Left hindlimb (tissue), 1 donor: Measurements from ENCODE around the gene SCAPER.
"Not testable (repeated sequence)": the region's sequence is repeated elsewhere in the genome, so short reads cannot be mapped to it uniquely, and the experiment has no call there.

Experiments used
- DNase-seq: peaks from one replicate; pipeline ENCODE4 v3.0.0-alpha.2; 2018

The SCAPER gene

DNA sequence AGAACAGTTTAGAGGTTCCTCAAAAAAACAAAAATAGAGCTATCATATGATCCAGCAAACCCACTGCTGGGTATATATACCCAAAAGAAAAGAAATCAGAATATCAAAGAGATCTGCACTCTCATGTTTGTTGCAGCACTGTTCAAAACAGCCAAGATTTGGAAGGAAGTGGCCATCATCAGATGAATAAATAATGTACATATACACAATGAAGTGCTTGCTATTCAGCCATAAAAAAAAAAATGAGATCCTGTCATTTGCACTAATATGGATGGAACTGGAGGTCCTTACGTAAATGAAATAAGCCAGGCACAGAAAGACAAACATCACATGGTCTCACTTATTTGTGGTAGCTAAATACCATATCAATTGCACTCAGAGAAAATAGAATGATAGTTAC, 58.4 kb downstream of the SCAPER start:
- DNase-seq = no peak

DNA sequence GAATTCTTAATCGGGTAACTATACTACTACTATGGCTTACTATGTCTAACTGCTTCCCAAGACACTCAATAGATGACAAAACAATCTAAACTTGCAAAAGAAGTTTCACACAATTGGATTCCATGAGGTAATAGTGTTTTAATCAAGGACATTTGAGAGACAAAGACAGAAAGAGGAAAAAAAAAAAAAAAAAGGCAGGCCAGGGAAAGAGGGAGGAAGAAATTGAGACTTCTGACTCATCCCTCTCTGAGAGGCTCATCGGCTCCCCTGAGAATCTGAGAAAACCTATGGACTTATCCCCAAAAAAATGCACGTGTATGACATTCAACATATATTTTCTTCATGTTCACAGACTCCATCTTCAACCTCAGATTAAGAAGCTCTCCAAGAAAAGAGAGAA, 61.0 kb downstream of the SCAPER start:
- no peak for DNase-seq

DNA sequence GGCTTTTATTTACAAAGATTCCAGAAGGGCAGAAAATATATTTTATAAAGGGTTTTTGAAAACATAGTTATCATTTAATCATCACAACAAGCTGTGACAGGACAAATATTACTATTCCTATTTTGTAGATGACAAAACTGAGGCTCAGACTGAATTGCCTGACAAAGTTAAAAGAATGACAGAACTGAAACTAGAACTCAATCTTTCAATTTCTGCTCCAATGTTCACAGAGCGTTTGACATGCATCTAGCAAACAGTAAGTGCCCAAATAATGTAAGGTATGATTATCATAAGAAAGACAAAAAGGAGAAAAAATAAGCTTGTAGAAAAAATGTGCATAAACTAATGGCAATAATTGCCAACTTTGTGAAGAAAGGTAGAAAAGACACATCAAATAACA, 61.9 kb downstream of the SCAPER start:
- DNase-seq = no peak

GRCh38 chr15:76840830-76841460, 64.2 kb downstream of the SCAPER start:
- no peak for DNase-seq

DNA sequence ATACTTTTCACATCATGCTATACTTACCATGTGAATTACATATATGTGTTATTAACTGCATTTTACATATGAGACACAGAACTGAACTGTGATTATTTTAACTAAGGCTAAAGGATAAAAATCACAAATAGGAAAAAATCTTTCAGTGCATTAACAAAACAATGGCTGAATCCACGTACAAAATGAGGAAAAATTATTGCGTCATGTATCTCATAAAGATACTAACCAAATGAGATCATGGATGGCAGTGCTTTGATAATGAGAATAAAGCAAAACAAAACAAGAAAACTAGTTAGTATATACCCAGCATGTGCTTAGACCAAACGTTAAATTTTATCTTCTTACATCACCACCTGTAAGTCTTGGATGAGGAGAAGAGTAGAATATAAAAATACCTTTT, 66.0 kb downstream of the SCAPER start:
- DNase-seq = no peak

- no peak for DNase-seq
Measured at GRCh38 chr15:76837474-76837873, 67.7 kb downstream of the SCAPER start.

- no peak for DNase-seq
Measured at GRCh38 chr15:76829939-76830338, 75.2 kb downstream of the SCAPER start.

GRCh38 chr15:76823890-76824289, 81.2 kb downstream of the SCAPER start:
- no peak for DNase-seq

DNA sequence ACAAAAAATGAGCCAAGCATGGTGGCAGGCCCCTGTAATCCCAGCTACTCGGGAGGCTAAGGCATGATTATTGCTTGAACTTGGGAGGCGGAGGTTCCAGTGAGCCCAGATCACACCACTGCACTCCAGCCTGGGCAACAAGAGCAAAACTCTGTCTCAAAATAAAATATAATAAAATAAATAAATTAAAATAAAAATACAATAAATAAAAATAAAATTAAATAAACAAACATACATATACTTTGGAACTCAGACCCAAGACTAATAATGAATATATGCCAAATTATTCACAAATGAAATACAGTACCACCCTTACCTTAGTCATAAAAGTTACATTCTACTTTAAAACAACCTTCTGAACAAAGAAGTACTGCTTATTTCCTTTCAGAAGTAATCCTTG, 81.8 kb downstream of the SCAPER start:
- no peak for DNase-seq

DNA sequence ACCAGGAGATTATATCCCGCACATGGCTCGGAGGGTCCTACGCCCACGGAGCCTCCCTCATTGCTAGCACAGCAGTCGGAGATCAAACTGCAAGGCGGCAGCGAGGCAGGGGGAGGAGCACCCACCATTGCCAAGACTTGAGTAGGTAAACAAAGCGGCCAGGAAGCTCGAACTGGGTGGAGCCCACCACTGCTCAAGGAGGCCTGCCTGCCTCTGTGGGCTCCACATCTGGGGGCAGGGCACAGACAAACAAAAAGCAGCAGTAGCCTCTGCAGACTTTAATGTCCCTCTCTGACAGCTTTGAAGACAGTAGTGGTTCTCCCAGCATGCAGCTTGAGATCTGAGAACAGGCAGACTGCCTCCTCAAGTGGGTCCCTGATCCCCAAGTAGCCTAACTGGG, 86.2 kb downstream of the SCAPER start:
- not testable (repeated sequence) for DNase-seq

GRCh38 chr15:76815421-76815820, 89.7 kb downstream of the SCAPER start:
- DNase-seq = no peak

DNA sequence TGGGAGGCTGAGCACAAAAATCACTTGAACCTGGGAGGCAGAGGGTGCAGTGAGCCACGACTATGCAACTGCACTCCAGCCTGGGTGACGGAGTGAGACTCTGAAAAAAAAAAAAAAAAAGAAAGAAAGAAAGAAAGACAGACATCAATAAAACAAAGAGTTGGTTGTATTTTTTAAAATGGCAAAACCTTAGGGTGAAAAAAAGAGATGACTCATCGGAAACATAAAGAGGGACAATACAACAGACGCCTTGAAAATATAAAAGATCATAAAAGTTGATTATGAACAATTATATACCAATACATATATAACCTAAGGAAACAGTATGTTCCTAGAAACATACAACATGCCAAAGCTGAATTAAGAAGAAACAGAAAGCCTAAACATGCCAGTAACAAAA, 92.8 kb downstream of the SCAPER start:
- DNase-seq = no peak

- no peak for DNase-seq
Measured at GRCh38 chr15:76809412-76810103, 95.6 kb downstream of the SCAPER start.

DNA sequence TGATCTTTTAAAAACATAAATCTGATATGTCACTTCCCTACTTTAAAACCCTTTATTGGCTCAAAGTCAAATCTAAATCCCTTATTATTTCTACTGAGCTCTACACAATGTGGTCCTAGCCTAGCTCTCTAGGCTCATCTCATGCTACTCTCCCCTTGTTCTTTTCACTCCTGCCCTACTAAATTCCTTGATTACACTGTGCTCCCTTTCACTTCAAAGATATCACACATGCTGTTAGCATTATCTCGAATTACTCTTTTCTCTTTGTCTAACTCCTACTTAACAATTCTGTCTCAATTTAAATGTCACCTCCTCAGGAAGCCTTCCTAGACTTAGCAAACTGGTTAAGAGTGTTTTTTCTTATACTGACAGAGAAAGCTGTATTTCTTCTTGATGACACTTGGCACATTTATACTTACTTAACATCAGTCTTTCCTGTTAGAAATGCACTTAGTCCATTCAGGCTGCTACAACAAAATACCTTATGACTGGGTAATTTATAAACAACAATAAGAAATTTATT, 102.0 kb downstream of the SCAPER start:
- DNase-seq = no peak

DNA sequence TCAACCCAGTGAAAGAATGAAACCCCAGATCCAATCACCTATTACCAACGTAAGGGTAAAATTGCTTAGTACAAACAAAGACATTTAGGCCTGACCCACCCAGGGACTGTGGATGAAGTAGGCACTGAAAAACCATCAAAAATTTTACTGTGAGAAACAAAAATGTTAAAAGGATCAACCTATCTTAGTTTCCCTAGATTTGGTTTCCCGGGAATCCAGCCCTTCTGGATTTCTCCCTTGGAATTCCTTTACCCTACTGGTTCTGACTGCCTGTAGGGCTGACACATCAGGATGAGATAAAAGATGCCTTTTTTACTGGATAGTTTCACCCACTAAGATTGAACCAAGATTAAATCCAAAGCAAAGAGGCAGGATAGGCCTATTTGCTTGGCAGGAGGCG, 102.7 kb downstream of the SCAPER start:
- no peak for DNase-seq

GRCh38 chr15:76799760-76800159, 105.4 kb downstream of the SCAPER start:
- no peak for DNase-seq

GRCh38 chr15:76795217-76795616, 109.9 kb downstream of the SCAPER start:
- no peak for DNase-seq

- DNase-seq = no peak
Measured at GRCh38 chr15:76793162-76793561, 112.0 kb downstream of the SCAPER start.

DNA sequence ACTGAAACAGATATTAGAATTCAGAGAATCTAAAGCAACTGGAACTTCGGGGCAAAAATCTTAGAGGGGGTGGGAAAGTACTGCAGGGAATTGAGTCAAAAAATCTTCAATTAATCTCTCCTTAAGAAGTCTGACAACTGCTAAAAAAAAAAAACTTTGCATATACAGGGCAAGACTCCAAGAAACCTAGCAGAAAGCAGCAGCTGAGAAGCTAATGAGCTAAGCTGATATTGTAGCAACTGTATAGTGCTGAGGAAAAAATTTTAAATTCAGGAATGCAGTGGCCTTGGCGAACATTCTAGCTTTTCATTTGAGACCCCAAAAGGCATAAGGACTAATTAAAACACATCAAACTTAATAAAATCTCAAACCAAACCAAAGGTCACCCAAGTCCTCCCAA, 113.6 kb downstream of the SCAPER start:
- DNase-seq = no peak

- no peak for DNase-seq
Measured at GRCh38 chr15:76787273-76787672, 117.9 kb downstream of the SCAPER start.

GRCh38 chr15:76776969-76777368, 128.2 kb downstream of the SCAPER start:
- no peak for DNase-seq

GRCh38 chr15:76776480-76776879, 128.7 kb downstream of the SCAPER start:
- DNase-seq = no peak

GRCh38 chr15:76773234-76773633, 131.9 kb downstream of the SCAPER start:
- no peak for DNase-seq

DNA sequence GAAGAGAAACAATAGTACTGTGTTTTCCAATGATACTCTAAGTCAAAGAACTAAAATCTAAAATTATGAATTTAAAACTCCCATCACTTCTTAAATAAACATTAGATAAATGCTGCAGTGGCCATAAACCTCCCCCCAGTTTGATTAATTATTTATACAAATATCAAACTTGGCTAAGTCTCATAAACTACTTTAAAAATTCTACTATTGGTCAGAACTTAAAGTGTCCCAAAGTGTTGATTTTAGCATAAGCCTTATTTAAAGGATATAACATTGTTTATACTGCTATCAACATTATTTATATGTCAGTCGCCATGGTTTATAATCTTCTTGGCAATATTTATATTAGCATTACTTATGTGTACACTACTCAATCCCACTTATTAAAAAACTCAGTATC, 132.4 kb downstream of the SCAPER start:
- no peak for DNase-seq

- DNase-seq = no peak
Measured at GRCh38 chr15:76764004-76764403, 141.1 kb downstream of the SCAPER start.
